Body of pancreas (tissue), 4 donors: ENCODE measurements around the gene SLC6A2.

Experiments
- POLR2A ChIP-seq, 3 donors: fragments of 450-650 bp; IDR thresholded peaks; one replicate each; pipeline ENCODE4 v1.6.1; 2016; ENCODE audit warnings: antibody characterized with exemption in 3 of 3, mild to moderate bottlenecking in 2 of 3
- TF ChIP-seq, protein P1 (sequence below), 7 experiments: fragments of 450-650 bp in 4 of 7; fragments of 200-600 bp in 3 of 7; sonication (generic) in 3 of 7; IDR thresholded peaks; one replicate each; pipeline ENCODE4 v1.5.1; 2016 to 2019; ENCODE audit warnings: antibody characterized with exemption in 7 of 7

DNA sequence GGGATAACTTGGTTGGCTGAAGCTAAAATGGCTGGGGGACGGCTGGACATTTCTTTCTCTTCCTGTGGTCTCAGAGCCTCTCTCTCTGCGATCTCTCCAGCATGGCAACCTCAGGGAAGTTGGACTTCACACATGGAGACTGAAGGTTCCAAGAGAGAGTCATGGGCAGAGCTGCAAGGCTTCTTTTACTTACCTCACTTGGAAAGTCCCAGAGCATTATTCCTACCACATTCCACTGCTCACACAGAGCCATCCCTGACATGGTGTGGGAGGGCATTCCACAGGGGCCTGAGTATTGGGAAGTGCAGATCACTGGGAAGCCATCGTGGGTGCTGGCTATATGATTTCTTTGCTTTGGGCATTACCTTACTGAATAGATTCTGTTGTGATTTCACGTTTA, 9.8 kb upstream of the SLC6A2 start:
- TF ChIP-seq, protein P1, sequence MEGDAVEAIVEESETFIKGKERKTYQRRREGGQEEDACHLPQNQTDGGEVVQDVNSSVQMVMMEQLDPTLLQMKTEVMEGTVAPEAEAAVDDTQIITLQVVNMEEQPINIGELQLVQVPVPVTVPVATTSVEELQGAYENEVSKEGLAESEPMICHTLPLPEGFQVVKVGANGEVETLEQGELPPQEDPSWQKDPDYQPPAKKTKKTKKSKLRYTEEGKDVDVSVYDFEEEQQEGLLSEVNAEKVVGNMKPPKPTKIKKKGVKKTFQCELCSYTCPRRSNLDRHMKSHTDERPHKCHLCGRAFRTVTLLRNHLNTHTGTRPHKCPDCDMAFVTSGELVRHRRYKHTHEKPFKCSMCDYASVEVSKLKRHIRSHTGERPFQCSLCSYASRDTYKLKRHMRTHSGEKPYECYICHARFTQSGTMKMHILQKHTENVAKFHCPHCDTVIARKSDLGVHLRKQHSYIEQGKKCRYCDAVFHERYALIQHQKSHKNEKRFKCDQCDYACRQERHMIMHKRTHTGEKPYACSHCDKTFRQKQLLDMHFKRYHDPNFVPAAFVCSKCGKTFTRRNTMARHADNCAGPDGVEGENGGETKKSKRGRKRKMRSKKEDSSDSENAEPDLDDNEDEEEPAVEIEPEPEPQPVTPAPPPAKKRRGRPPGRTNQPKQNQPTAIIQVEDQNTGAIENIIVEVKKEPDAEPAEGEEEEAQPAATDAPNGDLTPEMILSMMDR (IDR thresholded peaks at IDR 0.05) = no peak
- no peak for TF ChIP-seq POLR2A (IDR thresholded peaks at IDR 0.05)
